Measurements from ENCODE around the gene ZNF48.

DNA sequence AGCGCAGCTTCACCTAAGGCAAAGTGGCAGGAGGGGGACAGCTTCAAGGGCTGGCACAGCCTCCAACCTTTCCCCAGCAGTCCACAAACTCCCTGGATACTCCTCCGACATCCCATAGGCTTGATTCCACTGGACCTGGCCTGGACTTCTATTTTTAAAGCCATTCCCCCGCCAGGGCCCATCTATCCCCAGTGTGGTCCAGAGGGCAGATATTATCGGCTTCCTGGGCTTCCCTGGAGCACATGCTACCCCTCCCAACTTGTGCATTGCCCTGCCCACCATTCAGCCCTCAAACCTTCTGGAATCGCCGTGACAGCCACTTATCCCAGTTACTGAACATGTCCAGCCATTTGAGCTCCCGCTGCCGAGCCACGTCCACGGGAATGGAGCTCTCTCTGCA, 30.0 kb upstream of the ZNF48 start:
- no peak for TF ChIP-seq POLR2A (IDR thresholded peaks at IDR 0.05)
- TF ChIP-seq, protein P1, sequence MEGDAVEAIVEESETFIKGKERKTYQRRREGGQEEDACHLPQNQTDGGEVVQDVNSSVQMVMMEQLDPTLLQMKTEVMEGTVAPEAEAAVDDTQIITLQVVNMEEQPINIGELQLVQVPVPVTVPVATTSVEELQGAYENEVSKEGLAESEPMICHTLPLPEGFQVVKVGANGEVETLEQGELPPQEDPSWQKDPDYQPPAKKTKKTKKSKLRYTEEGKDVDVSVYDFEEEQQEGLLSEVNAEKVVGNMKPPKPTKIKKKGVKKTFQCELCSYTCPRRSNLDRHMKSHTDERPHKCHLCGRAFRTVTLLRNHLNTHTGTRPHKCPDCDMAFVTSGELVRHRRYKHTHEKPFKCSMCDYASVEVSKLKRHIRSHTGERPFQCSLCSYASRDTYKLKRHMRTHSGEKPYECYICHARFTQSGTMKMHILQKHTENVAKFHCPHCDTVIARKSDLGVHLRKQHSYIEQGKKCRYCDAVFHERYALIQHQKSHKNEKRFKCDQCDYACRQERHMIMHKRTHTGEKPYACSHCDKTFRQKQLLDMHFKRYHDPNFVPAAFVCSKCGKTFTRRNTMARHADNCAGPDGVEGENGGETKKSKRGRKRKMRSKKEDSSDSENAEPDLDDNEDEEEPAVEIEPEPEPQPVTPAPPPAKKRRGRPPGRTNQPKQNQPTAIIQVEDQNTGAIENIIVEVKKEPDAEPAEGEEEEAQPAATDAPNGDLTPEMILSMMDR (IDR thresholded peaks at IDR 0.05), result no peak

Data from ovary (tissue), 3 donors.